ENCODE data around the gene ARHGAP6.

Gene ARHGAP6

DNA sequence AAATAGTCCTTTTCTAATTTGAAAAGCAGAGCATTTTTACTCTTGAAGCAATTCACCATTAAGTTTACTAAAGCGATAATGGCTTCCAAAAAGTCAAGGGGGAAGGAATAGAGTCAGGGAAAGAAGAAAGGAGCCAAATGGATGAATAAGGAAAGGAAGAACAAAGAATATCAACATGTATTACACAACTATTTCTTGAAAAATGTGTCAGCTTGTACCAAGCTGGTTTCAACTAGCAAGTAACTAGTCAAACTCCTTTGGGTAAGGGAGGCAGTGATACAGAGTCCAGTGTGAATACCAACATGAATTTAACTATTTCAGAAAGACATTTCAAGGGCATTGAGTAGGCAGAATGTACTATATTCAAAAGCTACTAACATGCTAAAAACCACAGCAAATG, 112.1 kb downstream of the ARHGAP6 start:
- Histone ChIP-seq H3K9ac (no peak overlapping the region), H3K27ac (no peak overlapping the region), H4K20me1 (ENCODE audit: insufficient read depth) (no peaks in the 10 kb centered on the region), H3K4me3 (IDR thresholded peaks at IDR 0.05; ENCODE audit: insufficient read depth, low read depth, low read length) (no peak overlapping the region), H3K4me2 (no peak overlapping the region), H2AFZ (ENCODE audit: low read depth) (no peak overlapping the region), H3K36me3 (ENCODE audit: insufficient read depth) (no peaks in the 10 kb centered on the region), H3K4me1 (ENCODE audit: low read depth, poor library complexity, severe bottlenecking) (no peaks in the 10 kb centered on the region), H3K79me2 (ENCODE audit: insufficient read depth, low read depth) (no peaks in the 10 kb centered on the region), H3K27me3 (ENCODE audit: insufficient read depth, low read depth) (no peaks in the 10 kb centered on the region)
- TF ChIP-seq, protein P1, sequence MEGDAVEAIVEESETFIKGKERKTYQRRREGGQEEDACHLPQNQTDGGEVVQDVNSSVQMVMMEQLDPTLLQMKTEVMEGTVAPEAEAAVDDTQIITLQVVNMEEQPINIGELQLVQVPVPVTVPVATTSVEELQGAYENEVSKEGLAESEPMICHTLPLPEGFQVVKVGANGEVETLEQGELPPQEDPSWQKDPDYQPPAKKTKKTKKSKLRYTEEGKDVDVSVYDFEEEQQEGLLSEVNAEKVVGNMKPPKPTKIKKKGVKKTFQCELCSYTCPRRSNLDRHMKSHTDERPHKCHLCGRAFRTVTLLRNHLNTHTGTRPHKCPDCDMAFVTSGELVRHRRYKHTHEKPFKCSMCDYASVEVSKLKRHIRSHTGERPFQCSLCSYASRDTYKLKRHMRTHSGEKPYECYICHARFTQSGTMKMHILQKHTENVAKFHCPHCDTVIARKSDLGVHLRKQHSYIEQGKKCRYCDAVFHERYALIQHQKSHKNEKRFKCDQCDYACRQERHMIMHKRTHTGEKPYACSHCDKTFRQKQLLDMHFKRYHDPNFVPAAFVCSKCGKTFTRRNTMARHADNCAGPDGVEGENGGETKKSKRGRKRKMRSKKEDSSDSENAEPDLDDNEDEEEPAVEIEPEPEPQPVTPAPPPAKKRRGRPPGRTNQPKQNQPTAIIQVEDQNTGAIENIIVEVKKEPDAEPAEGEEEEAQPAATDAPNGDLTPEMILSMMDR (conservative IDR thresholded peaks at IDR 0.05; ENCODE audit: low read depth, low read length) = no peak

DNA sequence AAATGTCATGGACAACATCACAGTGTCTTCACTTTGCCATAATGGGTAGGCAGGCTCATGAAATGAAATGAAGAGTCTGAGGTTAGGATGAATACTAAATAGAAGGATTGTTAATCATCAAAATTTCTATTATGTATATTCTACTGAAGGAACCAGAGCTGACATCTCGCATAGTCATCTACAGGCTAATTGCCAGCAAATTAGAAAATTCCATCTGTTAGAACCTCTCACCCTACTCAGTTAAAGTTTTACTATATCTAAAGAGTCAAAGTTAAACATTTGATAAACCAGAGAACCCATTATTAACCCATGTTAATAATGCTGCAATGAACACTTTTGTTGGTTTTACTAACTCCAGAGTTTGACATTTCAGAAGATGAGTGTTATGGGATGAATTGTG, 114.6 kb downstream of the ARHGAP6 start:
- no peak overlapping the region for H3K27ac ChIP-seq
- no peak overlapping the region for H3K4me2 ChIP-seq
- H3K4me1 ChIP-seq (ENCODE audit: low read depth, poor library complexity, severe bottlenecking) = no peaks in the 10 kb centered on the region
- no peak overlapping the region for H2AFZ ChIP-seq (ENCODE audit: low read depth)
- no peaks in the 10 kb centered on the region for H3K36me3 ChIP-seq (ENCODE audit: insufficient read depth)
- H3K9ac ChIP-seq = no peak overlapping the region
- no peaks in the 10 kb centered on the region for H3K27me3 ChIP-seq (ENCODE audit: insufficient read depth, low read depth)
- TF ChIP-seq, protein P1 (conservative IDR thresholded peaks at IDR 0.05; ENCODE audit: low read depth, low read length) = no peak
- no peak overlapping the region for H3K4me3 ChIP-seq (IDR thresholded peaks at IDR 0.05; ENCODE audit: insufficient read depth, low read depth, low read length)
- no peaks in the 10 kb centered on the region for H4K20me1 ChIP-seq (ENCODE audit: insufficient read depth)
- no peaks in the 10 kb centered on the region for H3K79me2 ChIP-seq (ENCODE audit: insufficient read depth, low read depth)

DNA sequence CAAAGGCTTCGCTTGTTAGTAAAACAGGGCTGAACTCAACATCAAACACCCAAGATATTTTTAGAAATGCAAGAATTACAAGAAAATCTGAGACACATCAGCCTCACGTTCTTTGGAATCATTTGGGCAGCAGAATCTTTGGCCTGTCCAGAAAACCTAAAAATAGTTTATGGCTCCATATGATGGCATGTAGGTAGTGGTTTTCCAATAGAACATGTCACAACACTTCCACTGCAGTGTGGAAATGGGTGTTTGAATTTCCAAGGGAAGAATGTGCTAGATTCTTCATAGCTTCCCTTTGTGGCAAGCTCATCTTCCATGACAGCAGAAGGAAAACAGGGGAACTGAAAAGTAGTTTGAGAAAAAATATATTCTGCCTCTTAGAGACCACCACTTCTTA, 118.8 kb downstream of the ARHGAP6 start:
- Histone ChIP-seq H3K9ac (no peak overlapping the region), H3K27me3 (ENCODE audit: insufficient read depth, low read depth) (no peaks in the 10 kb centered on the region), H4K20me1 (ENCODE audit: insufficient read depth) (no peaks in the 10 kb centered on the region), H3K4me1 (ENCODE audit: low read depth, poor library complexity, severe bottlenecking) (no peaks in the 10 kb centered on the region), H3K27ac (no peak overlapping the region), H3K36me3 (ENCODE audit: insufficient read depth) (no peaks in the 10 kb centered on the region), H3K79me2 (ENCODE audit: insufficient read depth, low read depth) (no peaks in the 10 kb centered on the region), H3K4me2 (no peak overlapping the region), H3K4me3 (IDR thresholded peaks at IDR 0.05; ENCODE audit: insufficient read depth, low read depth, low read length) (no peak overlapping the region), H2AFZ (ENCODE audit: low read depth) (no peak overlapping the region)
- TF ChIP-seq, protein P1 (conservative IDR thresholded peaks at IDR 0.05; ENCODE audit: low read depth, low read length) = no peak

DNA sequence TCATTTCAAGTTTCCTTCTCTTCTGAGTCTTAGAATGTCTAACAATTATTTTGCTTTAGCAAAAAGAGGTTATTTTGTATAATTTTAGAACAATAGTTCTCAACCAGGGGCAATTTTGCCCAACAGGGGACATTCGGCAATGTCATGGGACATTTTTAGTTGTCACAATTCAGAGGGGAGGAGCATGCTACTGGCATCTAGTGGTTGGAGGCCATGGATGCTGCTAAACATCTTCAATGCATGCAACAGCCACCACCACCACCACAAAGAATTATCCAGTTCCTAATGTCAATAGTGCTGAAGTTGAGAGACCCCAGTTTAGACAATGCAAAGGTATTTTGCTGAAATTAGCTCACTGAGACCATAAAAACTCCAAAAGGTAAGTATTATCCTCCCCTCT, 122.5 kb downstream of the ARHGAP6 start:
- Histone ChIP-seq H3K4me2 (no peak overlapping the region), H3K4me3 (IDR thresholded peaks at IDR 0.05; ENCODE audit: insufficient read depth, low read depth, low read length) (no peak overlapping the region), H3K9ac (no peak overlapping the region), H3K27ac (no peak overlapping the region), H3K27me3 (ENCODE audit: insufficient read depth, low read depth) (no peaks in the 10 kb centered on the region), H4K20me1 (ENCODE audit: insufficient read depth) (no peaks in the 10 kb centered on the region), H3K4me1 (ENCODE audit: low read depth, poor library complexity, severe bottlenecking) (no peaks in the 10 kb centered on the region), H2AFZ (ENCODE audit: low read depth) (peak overlapping the region; percentile 36; the same call in 1 of the 2 replicates), H3K79me2 (ENCODE audit: insufficient read depth, low read depth) (no peaks in the 10 kb centered on the region), H3K36me3 (ENCODE audit: insufficient read depth) (no peaks in the 10 kb centered on the region)
- TF ChIP-seq, protein P1 (conservative IDR thresholded peaks at IDR 0.05; ENCODE audit: low read depth, low read length) = no peak
